ENCODE results near the gene RHOH. TPM values are rescaled to one million over a fixed set of nuclear protein-coding genes. Genes with fewer than 3 reads are reported as not detected.
"Not testable (repeated sequence)": the region's sequence is repeated elsewhere in the genome, so short reads cannot be mapped to it uniquely, and the experiment has no call there.

RHOH gene
- total and polyA plus RNA-seq, 10 donors, result 51.4 to 112 (median 74.3) TPM

DNA sequence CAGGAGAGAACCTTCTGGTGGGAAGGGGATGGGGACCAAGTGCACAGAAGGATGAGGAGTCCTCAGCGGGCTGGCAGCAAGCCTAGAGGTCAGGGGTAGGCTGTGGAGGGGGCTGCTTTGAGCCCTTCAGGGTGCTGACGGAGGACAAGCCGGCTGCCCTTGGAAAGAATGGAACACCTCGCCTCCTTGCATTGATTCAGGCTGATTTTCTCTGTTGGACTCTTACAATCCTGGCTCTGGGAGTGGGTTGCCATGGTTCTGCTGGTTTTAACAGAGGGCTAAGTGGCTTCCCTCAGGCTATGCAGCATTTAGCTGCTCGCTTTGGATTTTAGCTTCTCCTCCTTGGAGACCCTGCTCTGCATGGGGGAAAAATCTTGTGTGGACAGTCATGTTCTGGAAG lies 88.9 kb downstream of the RHOH start:
- H3K4me1 ChIP-seq, result peaks cover 12 to 52% (median 24%) of the 10 kb centered on the region in 6 donors
- WGBS, 5 donors, result 90 to 98% (median 95%) methylated on average over 5 of the region's 5 CpGs

DNA sequence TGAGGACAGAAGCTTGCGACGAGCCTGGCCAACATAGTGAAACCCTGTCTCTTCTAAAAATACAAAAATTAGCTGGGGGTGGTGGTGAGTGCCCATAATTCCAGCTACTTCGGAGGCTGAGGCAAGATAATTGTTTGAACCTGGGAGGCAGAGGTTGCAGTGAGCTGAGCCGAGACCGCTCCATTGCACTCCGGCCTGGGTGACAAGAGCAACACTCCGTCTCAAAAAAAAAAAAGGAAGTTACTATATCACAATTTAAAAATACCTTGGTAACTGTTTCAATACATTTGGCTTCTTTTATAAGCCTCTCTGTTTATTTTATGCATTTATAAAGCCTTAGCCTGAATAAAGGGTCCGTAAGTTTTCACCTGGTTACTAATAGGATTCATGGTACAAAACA lies 91.7 kb downstream of the RHOH start:
- no peaks in the 10 kb centered on the region for H3K27me3 ChIP-seq (replicated peaks in 1 of 7)
- DNase-seq, result no peak
- peak overlapping the region in 6 of 8 donors; percentile 41 to 78 (median 58) for H3K27ac ChIP-seq
- intact Hi-C loops (cut with DNase I; ENCODE audit: low total_unique reads), result no loop called here
- 59 to 70% (median 66%) methylated on average over 8 of the region's 8 CpGs for WGBS, 5 donors
- H3K4me1 ChIP-seq, result peaks cover 15 to 64% (median 24%) of the 10 kb centered on the region in 6 donors
- TF ChIP-seq POLR2AphosphoS5 (IDR thresholded peaks at IDR 0.05), result no peak
- TF ChIP-seq, protein P1, sequence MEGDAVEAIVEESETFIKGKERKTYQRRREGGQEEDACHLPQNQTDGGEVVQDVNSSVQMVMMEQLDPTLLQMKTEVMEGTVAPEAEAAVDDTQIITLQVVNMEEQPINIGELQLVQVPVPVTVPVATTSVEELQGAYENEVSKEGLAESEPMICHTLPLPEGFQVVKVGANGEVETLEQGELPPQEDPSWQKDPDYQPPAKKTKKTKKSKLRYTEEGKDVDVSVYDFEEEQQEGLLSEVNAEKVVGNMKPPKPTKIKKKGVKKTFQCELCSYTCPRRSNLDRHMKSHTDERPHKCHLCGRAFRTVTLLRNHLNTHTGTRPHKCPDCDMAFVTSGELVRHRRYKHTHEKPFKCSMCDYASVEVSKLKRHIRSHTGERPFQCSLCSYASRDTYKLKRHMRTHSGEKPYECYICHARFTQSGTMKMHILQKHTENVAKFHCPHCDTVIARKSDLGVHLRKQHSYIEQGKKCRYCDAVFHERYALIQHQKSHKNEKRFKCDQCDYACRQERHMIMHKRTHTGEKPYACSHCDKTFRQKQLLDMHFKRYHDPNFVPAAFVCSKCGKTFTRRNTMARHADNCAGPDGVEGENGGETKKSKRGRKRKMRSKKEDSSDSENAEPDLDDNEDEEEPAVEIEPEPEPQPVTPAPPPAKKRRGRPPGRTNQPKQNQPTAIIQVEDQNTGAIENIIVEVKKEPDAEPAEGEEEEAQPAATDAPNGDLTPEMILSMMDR (IDR thresholded peaks at IDR 0.05 in 8 of 11, conservative IDR thresholded peaks at IDR 0.05 in 3 of 11), result no peak
- no peak for TF ChIP-seq POLR2A (IDR thresholded peaks at IDR 0.05)
- no peak overlapping the region for H3K4me3 ChIP-seq
- H3K9me3 ChIP-seq, result no peaks in the 10 kb centered on the region
- H3K36me3 ChIP-seq, result no peaks in the 10 kb centered on the region

More for the DNA sequence above, 88.9 kb downstream of the RHOH start:
- no peak for TF ChIP-seq POLR2A (IDR thresholded peaks at IDR 0.05)
- no peak for TF ChIP-seq POLR2AphosphoS5 (IDR thresholded peaks at IDR 0.05)
- TF ChIP-seq, protein P1 (IDR thresholded peaks at IDR 0.05 in 8 of 11, conservative IDR thresholded peaks at IDR 0.05 in 3 of 11), result no peak
- no peak for DNase-seq
- no peaks in the 10 kb centered on the region for H3K9me3 ChIP-seq
- H3K27me3 ChIP-seq (replicated peaks in 1 of 7), result no peaks in the 10 kb centered on the region
- H3K36me3 ChIP-seq, result no peaks in the 10 kb centered on the region
- no peak overlapping the region for H3K4me3 ChIP-seq
- intact Hi-C loops (cut with DNase I; ENCODE audit: low total_unique reads), result no loop called here
- no peak overlapping the region for H3K27ac ChIP-seq

DNA sequence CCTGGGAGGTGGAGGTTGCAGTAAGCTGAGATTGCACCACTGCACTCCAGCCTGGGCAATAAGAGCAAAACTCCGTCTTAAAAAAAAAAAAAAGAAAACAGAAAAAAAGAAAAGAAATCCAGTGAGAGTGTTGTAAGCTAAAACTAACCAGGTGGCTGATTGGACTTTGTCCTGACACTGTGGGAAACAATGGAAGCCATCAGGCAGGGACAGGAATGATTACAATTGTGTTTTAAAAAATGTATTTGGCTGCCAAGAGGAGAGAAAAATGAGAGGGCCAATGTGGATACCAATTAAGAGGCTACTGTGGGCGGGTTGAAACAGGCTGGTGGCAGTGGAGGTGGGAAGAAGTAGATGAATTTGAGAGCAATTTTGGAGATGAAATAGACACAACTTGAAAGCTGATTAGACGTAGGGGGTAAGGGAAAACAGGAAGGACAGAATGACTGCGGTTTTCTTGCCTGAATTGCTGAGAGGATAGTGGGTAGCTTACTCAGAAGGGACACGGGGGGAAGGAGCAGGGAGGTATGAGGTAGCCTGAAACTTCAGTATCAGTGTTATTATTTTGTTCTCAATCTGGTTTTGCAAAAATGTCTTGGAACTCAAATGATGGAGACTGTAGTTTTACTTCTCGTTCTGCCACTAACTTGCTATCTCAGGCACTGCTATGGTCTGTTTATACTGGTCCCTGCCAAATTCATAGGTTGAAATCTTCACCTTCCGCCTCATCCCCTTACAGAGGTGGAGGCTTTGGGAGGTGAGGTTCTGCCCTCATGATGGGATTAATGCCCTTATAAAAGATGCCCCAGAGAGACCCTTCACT lies 92.7 kb downstream of the RHOH start:
- peaks cover 15 to 54% (median 24%) of the 10 kb centered on the region in 6 donors for H3K4me1 ChIP-seq
- intact Hi-C loops (cut with DNase I; ENCODE audit: low total_unique reads), result no loop called here
- no peak for DNase-seq

DNA sequence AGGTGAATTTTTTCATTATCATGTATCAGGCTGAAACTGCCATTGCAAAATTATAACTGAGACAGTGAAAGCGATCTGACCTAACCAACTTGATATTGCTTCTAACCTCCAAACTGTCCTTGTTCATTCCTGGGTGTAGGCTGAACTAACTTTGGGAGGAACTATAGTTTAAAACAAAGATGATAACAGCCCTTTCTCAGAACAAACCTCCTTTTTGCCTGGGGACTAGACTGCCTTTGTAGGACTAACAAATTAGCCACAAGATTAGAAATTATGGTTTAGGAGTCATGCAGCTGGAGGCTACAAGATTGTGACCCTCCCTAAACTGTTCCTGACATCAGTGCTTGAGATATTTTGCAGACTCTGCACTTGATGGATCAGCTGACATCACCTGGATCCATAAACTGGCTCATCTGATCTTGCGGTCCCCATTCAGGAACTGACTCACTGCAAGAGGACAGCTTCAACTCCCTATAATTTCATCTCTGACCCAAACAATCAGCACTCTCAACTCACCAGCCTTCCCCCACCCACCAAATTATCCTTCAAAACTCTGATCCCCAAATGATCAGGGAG lies 93.9 kb downstream of the RHOH start:
- H3K4me1 ChIP-seq, result peaks cover 15 to 48% (median 24%) of the 10 kb centered on the region in 6 donors
- DNase-seq; H3K36me3 ChIP-seq; H3K27me3 ChIP-seq (replicated peaks in 1 of 7); H3K4me3 ChIP-seq; H3K9me3 ChIP-seq; intact Hi-C loops (cut with DNase I; ENCODE audit: low total_unique reads): not testable (repeated sequence)
- peak overlapping the region in 5 of 8 donors; percentile 41 to 78 (median 60) for H3K27ac ChIP-seq
- 64 to 82% (median 75%) methylated on average over 2 of the region's 2 CpGs for WGBS, 5 donors

More for the DNA sequence above, 92.7 kb downstream of the RHOH start:
- Histone ChIP-seq H3K9me3 (peaks cover 0 to 3% (median 0%) of the 10 kb centered on the region in 8 donors), H3K27ac (peak overlapping the region in 5 of 8 donors; percentile 41 to 78 (median 60)), H3K4me3 (no peak overlapping the region), H3K36me3 (no peaks in the 10 kb centered on the region), H3K27me3 (replicated peaks in 1 of 7) (no peaks in the 10 kb centered on the region)
- no peak for TF ChIP-seq POLR2A (IDR thresholded peaks at IDR 0.05)
- no peak for TF ChIP-seq POLR2AphosphoS5 (IDR thresholded peaks at IDR 0.05)
- 36 to 45% (median 42%) methylated on average over 7 of the region's 7 CpGs for WGBS, 5 donors

DNA sequence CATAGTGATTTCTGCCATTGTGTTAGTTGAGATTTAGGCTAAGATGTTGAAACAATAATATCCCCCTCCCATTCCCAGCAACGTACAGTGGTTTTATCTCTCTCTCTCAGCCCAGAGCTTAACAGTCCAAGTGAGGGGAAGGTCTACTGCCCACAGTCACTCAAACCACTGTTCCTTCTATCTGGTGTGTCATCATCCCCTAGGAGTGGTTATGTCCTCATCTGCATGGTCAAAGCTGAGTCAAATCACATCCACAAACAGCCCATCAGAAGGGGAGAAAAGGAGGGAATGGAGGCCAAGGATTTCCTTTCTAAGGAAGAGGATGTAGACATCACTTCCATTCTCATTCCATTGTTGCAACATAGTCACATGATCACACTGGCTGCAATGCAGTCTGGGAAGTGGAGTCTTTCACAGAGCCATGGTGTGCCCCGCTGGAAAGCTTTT lies 95.5 kb downstream of the RHOH start:
- Histone ChIP-seq H3K4me3 (no peak overlapping the region), H3K9me3 (peaks cover 0 to 9% (median 0%) of the 10 kb centered on the region in 8 donors), H3K27ac (peak overlapping the region in 1 of 8 donors; percentile 8), H3K27me3 (replicated peaks in 1 of 7) (no peaks in the 10 kb centered on the region), H3K36me3 (no peaks in the 10 kb centered on the region), H3K4me1 (peaks cover 15 to 51% (median 29%) of the 10 kb centered on the region in 6 donors)
- WGBS, 5 donors, result 66 to 80% (median 68%) methylated on average over 2 of the region's 2 CpGs
- intact Hi-C loops (cut with DNase I; ENCODE audit: low total_unique reads), result no loop called here
- TF ChIP-seq, protein P1 (IDR thresholded peaks at IDR 0.05 in 8 of 11, conservative IDR thresholded peaks at IDR 0.05 in 3 of 11), result no peak
- TF ChIP-seq POLR2A (IDR thresholded peaks at IDR 0.05) (no peak), POLR2AphosphoS5 (IDR thresholded peaks at IDR 0.05) (no peak)
- no peak for DNase-seq

All from spleen (tissue), 11 donors.